ENCODE data around the gene ELL. TPM values are rescaled to one million over a fixed set of nuclear protein-coding genes. Genes with fewer than 3 reads are reported as not detected.
"Not testable (repeated sequence)": the region's sequence is repeated elsewhere in the genome, so short reads cannot be mapped to it uniquely, and the experiment has no call there.

Gene ELL
- total RNA-seq, 1 donor from 2014 or later: 8.1 TPM

DNA sequence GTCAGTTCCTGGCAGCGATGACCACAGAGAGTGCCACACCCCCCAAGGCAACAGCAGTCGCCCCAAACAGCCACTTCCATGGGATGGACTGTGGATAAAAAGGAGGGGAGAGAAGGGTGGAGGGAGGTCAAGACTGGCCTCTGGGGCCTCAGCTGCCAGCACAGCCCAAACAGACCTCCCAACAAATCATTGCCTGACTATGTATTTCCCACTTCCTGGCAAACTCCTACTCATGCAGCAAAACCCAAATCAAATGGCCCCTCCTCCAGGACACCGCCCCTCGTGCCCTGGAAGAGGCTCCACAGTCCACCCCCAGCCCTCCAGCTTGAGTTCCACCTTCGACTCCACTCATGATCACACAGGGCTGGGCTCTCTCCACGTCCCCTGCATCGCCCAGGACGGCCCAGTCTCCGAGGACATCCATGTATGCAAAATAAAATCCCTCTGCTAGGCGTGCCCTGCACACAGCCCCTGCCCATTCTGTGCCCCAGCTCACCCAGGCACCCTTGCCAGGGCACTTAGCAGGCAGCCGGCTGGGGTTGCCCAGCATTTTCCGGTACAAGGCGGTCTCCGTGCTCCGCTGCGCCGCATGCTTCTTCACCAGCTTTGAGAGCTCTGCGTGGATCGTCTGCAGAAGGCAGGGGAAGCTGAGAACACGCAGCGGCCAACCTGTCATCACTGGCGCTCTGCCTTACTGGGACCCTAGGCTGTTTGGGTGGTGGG is 10.5 kb upstream of the ELL start:
- no peak for DNase-seq (ENCODE audit: low read depth)

DNA sequence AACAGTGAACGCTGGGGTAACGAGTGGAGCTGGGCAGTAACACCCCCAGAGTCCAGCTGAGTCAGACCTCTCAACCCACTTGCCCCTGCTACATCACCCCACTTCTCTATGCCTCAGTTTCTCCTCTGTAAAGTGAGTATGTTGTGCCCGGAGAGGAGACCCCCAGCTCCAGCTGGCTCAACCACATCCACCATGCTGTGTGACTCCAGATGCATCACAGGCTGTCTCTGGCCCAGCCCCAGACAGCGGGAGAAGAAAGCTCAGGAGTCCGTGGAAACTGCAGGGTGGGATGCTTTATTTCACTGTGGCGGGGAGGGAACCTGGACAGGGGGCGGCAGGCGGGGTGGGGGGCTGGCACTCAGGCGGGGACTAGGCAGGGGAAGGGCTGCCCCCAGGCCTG is 9.6 kb upstream of the ELL start:
- DNase-seq (ENCODE audit: low read depth): no peak

DNA sequence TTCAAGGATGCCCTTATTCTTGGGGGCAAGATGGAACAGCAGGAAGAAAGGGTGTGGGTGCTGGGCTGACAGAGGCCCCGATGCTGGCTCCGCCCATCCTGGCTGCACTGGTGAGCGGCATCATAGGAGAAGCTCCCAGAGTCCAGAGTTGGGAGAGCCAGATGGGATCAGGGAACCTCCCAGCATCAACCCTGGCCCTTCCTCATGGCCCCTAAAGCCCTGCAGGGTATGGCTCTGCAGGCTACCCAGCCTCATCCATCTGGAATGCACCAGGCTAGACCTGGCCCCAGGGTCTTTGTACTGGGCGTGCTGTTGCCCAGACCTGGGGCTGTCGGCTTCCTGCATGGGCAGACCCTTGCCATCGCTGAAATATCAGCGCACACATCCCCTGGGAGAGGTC is 7.9 kb upstream of the ELL start:
- no peak for DNase-seq (ENCODE audit: low read depth)

DNA sequence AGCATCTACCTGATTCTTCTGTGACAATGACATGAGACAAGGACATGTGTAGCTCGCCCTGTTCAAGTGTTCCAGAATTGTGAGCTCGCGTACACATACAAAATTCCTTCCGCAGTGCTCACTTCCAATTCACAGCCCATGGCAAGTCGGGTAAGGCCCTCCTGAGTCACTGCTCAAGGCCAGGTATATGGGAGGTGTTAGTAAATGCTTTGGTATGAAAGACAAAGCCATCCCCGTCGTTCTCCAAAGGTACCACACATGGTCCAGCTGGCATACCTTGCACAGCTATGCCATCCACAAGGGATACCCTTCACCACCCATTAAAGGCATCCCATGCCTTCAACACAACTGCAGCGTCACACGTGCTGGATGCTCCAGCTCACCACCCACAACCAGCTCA is 4.4 kb upstream of the ELL start:
- no peak for DNase-seq (ENCODE audit: low read depth)

DNA sequence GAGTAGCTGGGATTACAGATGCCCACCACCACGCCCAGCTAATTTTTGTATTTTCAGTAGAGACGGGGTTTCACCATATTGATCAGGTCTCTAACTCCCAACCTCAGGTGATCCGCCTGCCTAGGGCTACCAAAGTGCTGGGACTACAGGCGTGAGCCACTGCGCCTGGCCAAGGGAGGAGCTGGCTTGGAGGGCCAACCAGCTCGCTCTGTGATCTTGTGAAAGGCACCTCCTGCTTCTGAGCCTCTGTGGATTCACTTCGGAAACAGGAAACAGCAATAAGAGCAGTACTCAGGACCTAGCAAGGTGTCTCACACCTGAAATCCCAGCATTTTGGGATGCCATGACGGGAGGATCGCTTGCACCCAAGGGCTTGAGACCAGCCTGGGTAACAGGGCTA is 2.0 kb upstream of the ELL start:
- no peak for DNase-seq (ENCODE audit: low read depth)

DNA sequence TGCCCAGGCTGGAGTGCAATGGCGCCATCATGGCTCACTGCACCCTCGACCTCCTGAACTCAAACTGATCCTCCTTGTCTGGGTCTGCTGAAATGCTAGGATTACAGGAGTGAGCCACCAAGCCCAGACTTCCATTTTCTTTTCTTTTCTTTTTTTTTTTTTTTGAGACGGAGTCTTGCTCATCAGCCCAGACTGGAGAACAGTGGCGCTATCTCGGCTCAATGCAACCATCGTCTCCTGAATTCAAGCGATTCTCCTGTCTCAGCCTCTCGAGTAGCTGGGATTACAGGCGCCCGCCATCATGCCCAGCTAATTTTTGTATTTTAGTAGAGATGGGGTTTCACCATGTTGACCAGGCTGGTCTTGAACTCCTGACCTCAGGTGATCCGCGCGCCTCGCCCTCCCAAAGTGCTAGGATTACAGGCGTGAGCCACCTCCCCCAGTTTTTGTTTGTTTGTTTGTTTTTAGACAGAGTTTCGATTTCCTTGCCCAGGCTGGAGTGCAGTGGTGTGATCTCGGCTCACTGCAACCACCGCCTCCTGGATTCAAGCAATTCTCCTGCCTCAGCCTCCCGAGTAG is 1.1 kb upstream of the ELL start:
- not testable (repeated sequence) for DNase-seq (ENCODE audit: low read depth)

DNA sequence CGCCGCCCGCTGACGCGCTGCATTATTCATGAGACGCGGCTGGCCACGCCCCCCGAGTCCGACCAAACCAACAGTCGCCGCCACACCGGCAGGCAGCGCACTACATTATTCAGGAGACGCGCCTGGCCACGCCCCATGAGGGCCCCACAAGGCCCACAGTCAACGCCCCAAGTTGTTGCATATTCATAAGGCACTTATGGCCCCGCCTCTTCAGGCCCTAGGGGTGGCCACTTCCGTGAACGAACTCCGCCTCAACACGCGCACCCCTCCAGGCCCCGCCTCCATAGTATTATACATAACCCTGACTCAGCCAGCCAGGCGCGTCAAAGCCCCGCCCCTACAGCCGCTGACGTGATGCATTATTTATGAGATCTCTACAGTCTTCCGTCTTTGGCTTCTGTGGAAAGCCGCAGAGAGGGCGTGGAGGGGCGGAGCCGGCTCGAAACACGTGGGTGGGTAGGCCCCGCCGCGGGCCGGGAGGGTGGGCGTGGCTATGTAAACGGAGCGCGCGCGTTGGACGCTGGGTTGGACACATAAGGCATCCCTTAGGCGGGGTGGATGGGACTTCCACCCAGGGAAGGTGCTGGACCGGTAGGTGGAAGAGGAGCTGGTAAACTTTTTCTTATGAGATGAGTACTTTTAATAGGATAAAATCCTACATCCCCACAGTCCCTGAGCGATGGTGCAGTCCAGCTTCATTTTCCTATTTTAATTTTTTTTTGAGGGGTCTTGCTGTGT is 423 bp upstream of the ELL start:
- peak; percentile 100 for DNase-seq (ENCODE audit: low read depth)

DNA sequence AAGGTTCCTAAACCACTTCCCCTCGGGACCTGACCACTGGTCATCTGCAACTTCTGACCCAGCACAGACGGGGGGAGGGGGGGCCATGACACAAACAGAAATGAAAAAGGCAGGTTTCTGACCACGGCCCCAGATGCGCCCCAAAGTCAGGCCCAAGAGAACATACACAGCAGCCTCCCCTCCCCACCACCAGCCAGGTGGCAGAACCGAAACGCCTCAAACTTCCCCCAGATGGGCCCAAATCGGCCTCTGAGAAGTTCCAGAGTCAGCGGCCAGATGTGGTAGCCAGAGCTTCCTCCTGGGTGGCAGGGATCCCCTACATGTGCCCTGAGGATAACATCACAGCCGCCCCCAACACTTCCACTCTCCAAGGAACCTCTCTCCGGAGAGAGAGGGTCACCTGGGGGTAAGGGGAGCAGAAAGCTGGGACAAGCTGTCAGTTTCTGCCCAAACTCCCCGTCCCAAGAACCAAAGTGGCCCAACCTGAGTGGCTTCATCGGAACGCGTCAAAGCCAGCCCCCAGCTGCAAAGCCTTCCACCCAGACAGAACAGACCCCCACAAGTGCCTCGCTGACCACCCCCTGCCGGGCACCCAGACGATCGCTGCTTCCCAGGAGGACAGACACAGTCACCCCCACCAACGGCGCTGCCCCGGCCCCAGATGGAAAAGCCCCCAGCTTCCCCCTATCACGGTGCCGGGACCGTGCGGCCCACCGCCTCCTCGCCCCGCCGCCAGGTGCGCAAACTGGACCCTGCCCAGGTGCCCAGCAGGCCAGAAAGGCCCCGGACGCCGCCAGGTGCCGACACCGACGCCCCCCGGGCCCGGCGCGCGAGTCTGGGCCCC is 800 bp downstream of the ELL start:
- DNase-seq (ENCODE audit: low read depth): peak; percentile 13

DNA sequence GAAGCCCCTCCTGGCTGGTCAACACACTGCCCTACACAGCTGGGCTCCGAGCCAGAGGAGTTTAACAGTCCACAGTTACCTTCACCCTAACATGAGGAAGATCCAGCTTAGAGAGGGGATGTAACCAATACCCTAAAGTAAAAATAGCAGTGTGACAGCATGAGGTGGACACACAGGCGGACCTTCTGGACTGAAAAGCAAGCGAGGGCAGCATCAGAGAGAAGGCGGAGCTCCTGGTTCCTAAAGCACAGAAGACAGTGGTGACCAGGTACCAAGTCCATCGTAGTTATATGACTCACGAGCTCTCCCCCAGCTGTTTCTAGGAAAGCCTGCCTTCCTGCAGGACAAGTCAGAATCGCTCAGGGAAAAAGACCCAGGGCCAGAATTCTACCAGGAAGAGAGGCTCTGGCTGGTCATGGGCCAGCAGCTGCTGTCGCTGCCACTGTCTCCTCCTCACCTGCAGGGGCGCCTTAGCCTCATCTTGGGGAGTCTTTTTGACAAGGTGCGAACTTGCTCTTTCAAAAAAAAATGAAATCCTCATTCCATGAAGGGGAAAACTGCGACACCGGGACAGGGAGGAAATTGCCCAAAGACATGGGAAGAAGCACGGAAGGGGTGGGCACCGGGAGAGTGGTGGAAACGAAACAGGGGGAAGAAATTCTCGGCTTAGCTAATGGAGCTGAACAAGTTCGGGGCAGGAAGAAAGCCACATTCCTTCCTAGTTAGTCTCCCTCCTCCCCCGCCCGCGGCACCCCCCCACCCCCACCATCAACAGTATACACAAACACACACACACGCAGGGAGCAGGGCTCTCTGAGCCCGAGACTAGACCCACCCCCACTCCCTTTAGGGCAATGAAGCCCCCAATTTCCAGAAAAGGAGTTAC is 1.7 kb downstream of the ELL start:
- DNase-seq (ENCODE audit: low read depth): peak; percentile 87

DNA sequence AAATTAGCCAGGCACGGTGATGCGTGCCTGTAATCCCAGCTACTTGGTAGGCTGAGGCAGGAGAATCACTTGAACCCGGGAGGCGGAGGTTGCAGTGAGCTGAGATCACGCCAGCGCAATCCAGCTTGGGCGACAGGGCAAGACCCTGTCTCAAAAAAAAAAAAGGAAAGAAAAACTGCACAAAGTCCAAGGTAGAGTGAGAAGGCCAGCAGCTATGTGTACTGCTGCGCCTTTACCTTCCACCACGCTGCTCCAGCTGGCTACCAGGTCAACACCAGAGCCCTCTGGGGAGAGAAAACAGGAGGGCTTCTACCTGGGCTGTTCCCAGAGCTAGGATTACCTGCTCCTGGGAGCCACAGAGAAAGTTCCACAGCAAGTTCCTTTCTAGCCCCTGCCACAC is 3.2 kb downstream of the ELL start:
- no peak for DNase-seq (ENCODE audit: low read depth)

DNA sequence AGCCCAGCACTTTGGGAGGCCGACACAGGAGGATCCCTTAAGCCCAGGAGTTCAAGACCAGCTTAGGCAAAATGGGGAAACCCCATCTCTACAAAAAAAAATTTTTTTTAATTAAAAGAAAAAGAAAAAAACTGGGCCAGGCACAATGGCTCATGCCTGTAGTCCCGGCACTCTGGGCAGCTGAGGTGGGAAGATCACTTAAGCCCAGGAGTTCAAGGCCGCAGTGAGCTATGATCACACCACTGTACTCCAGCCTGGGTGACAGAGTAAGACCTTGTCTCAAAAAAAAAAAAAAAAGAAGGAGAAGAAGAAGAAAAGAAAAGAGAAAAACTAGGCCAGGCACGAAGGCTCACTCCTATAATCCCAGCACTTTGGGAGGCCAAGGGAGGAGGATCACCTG is 4.3 kb downstream of the ELL start:
- no peak for DNase-seq (ENCODE audit: low read depth)

DNA sequence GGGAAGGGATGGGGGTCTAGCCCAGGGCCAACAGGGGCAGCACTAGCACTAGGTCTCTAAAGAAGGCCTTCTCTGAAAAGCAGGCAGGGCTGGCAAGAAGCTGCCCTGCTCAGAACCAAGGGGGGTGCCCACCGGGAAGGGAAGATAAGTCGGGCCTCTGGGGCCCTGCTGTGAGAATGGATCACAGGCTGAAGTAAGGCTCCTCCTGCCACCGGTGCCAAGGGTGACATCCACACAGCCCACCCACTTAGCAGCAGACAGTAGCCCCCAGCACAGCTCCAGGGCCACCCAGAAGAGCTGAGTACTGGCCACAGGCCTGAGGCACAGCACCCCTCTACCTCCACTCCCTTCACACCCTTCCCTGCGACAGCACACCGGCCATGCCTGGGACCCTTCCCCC is 5.9 kb downstream of the ELL start:
- DNase-seq (ENCODE audit: low read depth): no peak

DNA sequence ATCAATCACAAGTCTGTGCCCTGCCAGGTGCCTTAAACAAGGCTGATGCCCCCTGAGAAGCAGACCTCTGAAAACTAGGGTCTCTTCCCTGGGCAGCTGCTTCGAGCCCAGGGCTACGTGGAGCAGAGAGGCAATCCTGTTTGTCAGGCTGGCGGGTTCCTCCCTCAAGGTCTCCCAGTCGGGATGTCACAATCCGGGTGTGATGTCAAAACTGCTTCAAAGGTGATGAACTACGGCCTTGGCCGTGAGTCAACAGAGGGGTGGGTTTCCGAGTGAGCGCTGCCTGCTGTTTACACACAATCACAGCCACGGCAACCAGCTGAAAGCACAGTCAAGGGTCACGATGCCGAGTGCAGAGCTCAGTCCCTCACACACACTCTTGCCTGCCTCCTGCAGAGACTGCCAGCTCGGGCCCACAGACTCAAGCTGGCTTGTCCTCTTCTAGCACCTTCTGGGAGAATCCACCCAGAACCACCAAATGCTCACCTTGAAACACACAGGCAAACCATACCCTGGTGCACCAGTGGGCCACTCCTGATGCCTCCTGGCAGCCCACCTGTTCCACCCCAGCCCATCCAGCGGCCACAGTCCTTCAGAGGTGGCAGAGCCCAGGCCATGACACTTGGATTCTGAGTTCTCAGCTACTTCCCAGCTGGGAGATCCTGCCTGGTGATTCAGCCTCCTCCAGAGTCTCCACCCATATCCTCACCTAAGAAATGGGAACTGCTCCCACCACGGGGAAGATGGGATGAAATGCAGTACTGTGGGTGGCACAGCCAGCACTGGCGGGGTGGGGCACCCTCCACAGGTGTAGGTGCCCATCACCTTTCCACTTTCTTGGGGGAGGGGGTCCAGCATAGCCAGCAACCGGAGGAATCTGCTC is 6.8 kb downstream of the ELL start:
- no peak for DNase-seq (ENCODE audit: low read depth)

DNA sequence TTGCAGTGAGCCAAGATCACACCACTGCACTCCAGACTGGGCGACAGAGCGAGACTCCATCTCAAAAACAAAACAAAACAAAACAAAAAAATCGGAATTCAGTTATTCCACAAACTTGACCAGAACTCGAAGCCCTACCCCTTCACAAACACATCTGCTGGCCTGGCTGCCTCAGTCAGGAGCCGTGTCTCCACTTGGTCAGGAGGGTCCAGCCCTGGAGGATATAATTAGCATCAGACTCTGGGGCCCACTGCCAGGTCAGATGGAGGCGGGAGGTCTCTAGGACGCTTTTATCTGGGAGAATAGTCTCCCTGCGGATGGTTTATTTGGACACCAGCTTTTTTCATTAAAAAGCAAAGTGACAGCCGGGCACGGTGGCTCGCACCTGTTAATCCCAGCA is 8.0 kb downstream of the ELL start:
- DNase-seq (ENCODE audit: low read depth): no peak

DNA sequence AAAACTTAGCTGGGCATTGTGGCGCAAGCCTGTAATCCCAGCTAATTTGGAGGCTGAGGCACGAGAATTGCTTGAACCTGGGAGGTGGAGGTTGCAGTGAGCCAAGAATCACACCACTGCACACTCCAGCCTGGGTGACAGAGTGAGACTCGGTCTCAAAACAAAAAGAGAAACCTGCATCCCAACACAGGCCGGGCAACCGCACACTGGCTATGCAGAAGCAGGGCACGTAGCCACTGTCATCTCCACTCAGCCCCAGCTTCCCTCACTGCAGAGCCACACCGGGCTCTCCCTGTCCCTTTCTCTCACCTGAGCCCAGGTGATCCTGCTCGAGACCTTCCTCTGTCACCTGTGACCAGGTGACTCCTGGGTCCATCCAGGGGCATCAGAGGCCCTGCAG is 11.7 kb downstream of the ELL start:
- no peak for DNase-seq (ENCODE audit: low read depth)

DNA sequence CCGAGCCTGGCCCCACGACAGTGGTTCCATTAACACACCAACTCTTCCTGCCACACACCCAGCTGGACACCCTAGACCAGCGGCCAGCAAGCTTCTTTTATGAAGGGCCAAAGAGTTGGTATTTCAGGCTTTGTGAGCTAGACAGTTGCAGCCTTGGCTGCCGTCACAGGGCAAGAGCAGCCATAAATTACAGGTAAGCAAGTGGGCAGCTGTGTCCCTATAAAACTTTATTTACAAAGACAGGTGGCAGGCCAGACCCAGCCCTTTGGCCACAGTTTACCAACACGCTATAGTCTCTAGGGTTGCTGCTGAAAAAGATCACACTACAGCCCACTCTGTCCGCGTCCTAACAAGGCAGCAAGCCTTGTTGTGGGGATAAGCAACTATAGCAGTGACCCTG is 13.3 kb downstream of the ELL start:
- DNase-seq (ENCODE audit: low read depth): no peak

DNA sequence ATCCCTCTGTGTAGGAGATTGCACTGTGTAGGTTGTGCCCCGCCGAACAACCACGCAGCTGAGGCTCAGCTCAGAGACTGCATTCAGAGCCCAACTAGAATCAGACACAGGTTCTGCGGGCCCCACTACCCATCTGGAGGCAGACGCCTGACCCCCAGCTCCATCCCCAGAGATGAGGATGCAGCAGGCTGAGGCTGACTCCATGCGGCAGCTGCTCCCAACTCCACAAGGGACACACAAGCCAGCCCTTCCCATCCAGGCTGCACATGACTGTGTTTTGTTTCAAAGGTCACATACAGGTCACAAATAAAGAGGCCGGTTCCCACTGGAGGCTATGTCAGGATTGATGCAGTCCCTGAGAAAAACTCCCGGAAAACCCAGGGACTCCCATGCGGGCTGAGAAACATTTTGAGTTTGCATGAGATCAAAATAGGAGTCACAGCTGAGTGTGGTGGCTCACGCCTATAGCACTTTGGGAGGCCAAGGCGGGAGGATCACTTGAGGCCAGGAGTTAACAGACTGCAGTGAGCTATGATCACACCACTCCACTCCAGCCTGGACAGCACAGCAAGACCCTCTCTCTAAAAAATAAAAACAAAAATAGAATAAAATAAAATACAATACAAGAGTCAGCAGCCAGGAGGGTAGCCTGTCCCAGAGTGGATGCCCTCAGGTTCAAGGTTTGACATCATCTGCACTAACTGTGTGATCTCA is 14.0 kb downstream of the ELL start:
- peak; percentile 66 for DNase-seq (ENCODE audit: low read depth)

DNA sequence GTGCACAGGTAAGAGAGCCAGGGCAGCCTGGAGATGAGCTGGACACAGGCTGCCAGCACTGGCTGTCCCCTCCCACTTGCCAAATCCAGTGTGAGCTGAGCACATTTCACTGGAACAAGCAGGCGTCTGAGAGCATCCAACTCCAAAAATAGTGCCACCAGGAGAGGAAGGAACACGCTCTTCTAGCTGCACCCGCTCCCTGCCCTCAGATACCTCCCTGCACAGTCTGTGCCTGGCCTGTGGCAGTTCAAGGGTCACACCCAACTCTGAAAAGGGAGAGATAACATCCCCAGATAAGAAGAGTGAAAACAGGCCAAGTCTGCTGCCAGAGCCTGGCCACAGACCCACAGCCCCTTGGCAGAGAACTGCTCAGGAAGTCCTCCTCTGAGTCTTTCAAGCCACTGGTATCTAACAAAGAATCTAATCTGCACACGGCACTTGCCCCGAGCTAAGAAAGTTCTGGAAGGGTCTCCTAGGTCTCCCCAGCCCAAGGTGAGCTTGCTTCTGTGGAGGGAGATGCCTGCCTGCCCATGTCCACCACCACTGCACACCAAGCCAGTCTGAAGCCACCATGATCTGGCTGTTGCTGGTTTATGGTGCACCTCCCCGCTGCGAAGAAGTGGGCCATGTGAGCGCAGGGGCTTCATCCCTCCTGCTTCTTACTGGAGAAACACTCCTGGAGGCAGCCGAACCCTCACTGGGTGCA is 14.7 kb downstream of the ELL start:
- no peak for DNase-seq (ENCODE audit: low read depth)

Measured in myocyte (in vitro differentiated cells).